Cardiac septum (tissue), 1 donor: Measurements from ENCODE around the gene ZNF254. TPM values are rescaled to one million over a fixed set of nuclear protein-coding genes. Genes with fewer than 3 reads are reported as not detected.

Experiments used
- DNase-seq: peaks from one replicate; pipeline ENCODE4 v3.0.0-alpha.2; 2020; ENCODE audit warnings: low spot score
- intact Hi-C: fragments of 100-400 bp; cut with DNase I; formaldehyde crosslinking; loops from one replicate; pipeline ENCODE4 v1.14.0; 2022
- total RNA-seq: library from RNA; stranded (reverse); fragmentation: NEBNext Ultra II Directional; extraction: Animal tissue kit (Norgen Biotek cat#: 25700); gene quantifications from one replicate; pipeline ENCODE4 v1.2.1, GENCODE V29; 2021
- donor health status: DM: no; HTN: no; CAD: no.

The ZNF254 gene
- total RNA-seq, 1 donor from 2014 or later = 11.9 TPM

DNA sequence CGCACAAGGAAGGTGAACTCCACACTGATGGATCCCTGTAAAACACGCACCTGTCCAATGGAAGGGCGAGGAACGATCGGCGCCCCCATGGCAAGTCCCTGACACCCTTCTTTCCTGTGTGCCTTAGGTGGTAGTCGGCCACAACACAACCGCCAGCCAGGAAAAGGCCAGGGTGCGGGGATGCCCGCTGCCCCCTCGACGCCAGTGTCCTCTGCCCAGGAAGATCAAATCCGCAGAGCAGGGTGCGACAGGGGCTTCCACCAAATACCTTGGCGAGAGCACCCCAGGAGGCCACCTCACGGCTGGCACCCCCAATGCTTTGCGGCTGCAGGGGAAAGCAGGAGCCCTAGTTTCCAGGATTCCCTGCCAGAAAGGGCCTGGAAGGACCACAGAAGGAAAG, 91.2 kb downstream of the ZNF254 start:
- no peak for DNase-seq
- intact Hi-C loops = no loop called here

Other genes starting within 250 kb of the ZNF254 start
- 0.48 TPM for gene ZNF726, start 172.3 kb upstream of the ZNF254 start, total RNA-seq